Neural progenitor cell (in vitro differentiated cells): Measurements from ENCODE around the gene GALM.

ENCODE experiments used
- CTCF ChIP-seq: fragments of 200-600 bp; sonication (generic); IDR thresholded peaks from 2 replicates; pipeline ENCODE4 v1.5.1; 2017; ENCODE audit warnings: antibody characterized with exemption, mild to moderate bottlenecking
- EZH2 ChIP-seq: fragments of 200-600 bp; sonication (generic); IDR thresholded peaks from 2 replicates; pipeline ENCODE4 v1.6.1; 2017; ENCODE audit warnings: antibody characterized with exemption, mild to moderate bottlenecking, moderate library complexity

- no peak for TF ChIP-seq CTCF
- TF ChIP-seq EZH2 = no peak
Observed at GRCh38 chr2:38661306-38661705, 4.6 kb upstream of the GALM start.
